ENCODE results near the gene HDGFL3. TPM values are rescaled to one million over a fixed set of nuclear protein-coding genes. Genes with fewer than 3 reads are reported as not detected.

The HDGFL3 gene
- total and polyA plus RNA-seq, 9 of the 15 experiments (the other 6 are each of a cell fraction or from before 2014, with no cell fraction given): 6.7 to 42.0 (median 31.4) TPM

GRCh38 chr15:83092309-83092976, 115.2 kb downstream of the HDGFL3 start (continued):
- peak; percentile 96 for TF ChIP-seq EP300 (IDR thresholded peaks at IDR 0.05; ENCODE audit: low read length)
- no peak for TF ChIP-seq ZNF785 (CRISPR knock-in tag; IDR thresholded peaks at IDR 0.05)
- no peak for TF ChIP-seq HCFC1 (IDR thresholded peaks at IDR 0.05; ENCODE audit: low read depth, low read length)
- no peak for TF ChIP-seq HLTF (IDR thresholded peaks at IDR 0.05)
- no peak for TF ChIP-seq GTF2B (IDR thresholded peaks at IDR 0.05; ENCODE audit: extremely low read depth, insufficient read length)
- TF ChIP-seq E2F1 (CRISPR knock-in tag; IDR thresholded peaks at IDR 0.05): no peak
- no peak for TF ChIP-seq KDM2B (CRISPR knock-in tag; IDR thresholded peaks at IDR 0.05)
- TF ChIP-seq ZNF395 (CRISPR knock-in tag; IDR thresholded peaks at IDR 0.05): peak; percentile 80
- peak; percentile 97 for TF ChIP-seq NFATC3 (IDR thresholded peaks at IDR 0.05)
- TF ChIP-seq TEAD1 (CRISPR knock-in tag; IDR thresholded peaks at IDR 0.05): no peak
- no peak for TF ChIP-seq SMARCB1 (IDR thresholded peaks at IDR 0.05; ENCODE audit: insufficient read length, low read depth)
- TF ChIP-seq USF2 (CRISPR knock-in tag; IDR thresholded peaks at IDR 0.05): no peak
- peak; percentile 96 for TF ChIP-seq SMAD4 (CRISPR knock-in tag; conservative IDR thresholded peaks at IDR 0.05)
- TF ChIP-seq PREB (CRISPR knock-in tag; IDR thresholded peaks at IDR 0.05): no peak
- no peak for TF ChIP-seq NFYB (IDR thresholded peaks at IDR 0.05; ENCODE audit: extremely low read depth, insufficient read length)
- TF ChIP-seq RBM17 (IDR thresholded peaks at IDR 0.05; ENCODE audit: borderline replicate concordance, low read depth, low read length): no peak
- TF ChIP-seq SMAD1 (IDR thresholded peaks at IDR 0.05; ENCODE audit: low read depth, low read length, partially characterized antibody): peak; percentile 68
- TF ChIP-seq MECOM (CRISPR knock-in tag; IDR thresholded peaks at IDR 0.05): peak; percentile 81
